Uterus (tissue), 2 donors: ENCODE measurements around the gene MAN2B1.

Source experiments
- POLR2A ChIP-seq, 2 donors: fragments of 450-650 bp; IDR thresholded peaks; one replicate each; pipeline ENCODE4 v1.6.1; 2016; ENCODE audit warnings: antibody characterized with exemption in 2 of 2, mild to moderate bottlenecking in 1 of 2, moderate library complexity in 1 of 2
- TF ChIP-seq, protein P1 (sequence below), 4 experiments: fragments of 200-600 bp in 2 of 4; fragments of 450-650 bp in 2 of 4; sonication (generic) in 2 of 4; IDR thresholded peaks; one replicate each; pipeline ENCODE4 v1.5.1; 2016 to 2019; ENCODE audit warnings: antibody characterized with exemption in 4 of 4, mild to moderate bottlenecking in 2 of 4, moderate library complexity in 1 of 4

- TF ChIP-seq POLR2A (IDR thresholded peaks at IDR 0.05) = no peak
- TF ChIP-seq, protein P1, sequence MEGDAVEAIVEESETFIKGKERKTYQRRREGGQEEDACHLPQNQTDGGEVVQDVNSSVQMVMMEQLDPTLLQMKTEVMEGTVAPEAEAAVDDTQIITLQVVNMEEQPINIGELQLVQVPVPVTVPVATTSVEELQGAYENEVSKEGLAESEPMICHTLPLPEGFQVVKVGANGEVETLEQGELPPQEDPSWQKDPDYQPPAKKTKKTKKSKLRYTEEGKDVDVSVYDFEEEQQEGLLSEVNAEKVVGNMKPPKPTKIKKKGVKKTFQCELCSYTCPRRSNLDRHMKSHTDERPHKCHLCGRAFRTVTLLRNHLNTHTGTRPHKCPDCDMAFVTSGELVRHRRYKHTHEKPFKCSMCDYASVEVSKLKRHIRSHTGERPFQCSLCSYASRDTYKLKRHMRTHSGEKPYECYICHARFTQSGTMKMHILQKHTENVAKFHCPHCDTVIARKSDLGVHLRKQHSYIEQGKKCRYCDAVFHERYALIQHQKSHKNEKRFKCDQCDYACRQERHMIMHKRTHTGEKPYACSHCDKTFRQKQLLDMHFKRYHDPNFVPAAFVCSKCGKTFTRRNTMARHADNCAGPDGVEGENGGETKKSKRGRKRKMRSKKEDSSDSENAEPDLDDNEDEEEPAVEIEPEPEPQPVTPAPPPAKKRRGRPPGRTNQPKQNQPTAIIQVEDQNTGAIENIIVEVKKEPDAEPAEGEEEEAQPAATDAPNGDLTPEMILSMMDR (IDR thresholded peaks at IDR 0.05) = no peak
Measured at GRCh38 chr19:12672744-12673143, 6.2 kb upstream of the MAN2B1 start.
